AG04450 (cell line): ENCODE measurements around the gene CACNA2D2. TPM values are rescaled to one million over a fixed set of nuclear protein-coding genes. Genes with fewer than 3 reads are reported as not detected.
A peak's percentile ranks its signal among the peaks of the same experiment; 100 is the strongest.

Source experiments
- CTCF ChIA-PET: fragments of 300-600, 350-600 bp; formaldehyde crosslinking; extraction: SDS; loops from one replicate; lab custom pipeline; 2022; ENCODE audit warnings: antibody characterized with exemption, inconsistent platforms; lab: Charles Lee
- POLR2A ChIA-PET: fragments of 350-600 bp; formaldehyde crosslinking; extraction: SDS; loops from one replicate; lab custom pipeline; 2021; ENCODE audit warnings: antibody characterized with exemption, inconsistent platforms; lab: Yijun Ruan, JAX
- DNase-seq: peaks from one replicate; pipeline ENCODE4 v3.0.0-alpha.2; 2011; ENCODE audit warnings: low read depth, low spot score
- H3K27ac ChIP-seq: one replicate; pipeline ENCODE4 v1.5.1; 2012; ENCODE audit warnings: low read depth, low read length, control low read depth
- H3K27me3 ChIP-seq: one replicate; pipeline ENCODE4 v1.6.0; 2012; ENCODE audit warnings: low read length; ENCODE audit not compliant: control insufficient read depth, insufficient read depth
- H3K4me3 ChIP-seq: 2 replicates; pipeline ENCODE4 v1.5.1; 2011; ENCODE audit warnings: mild to moderate bottlenecking, low read depth, low read length, control low read depth
- H3K9me3 ChIP-seq: 2 replicates; pipeline ENCODE4 v1.5.1; 2012; ENCODE audit warnings: low read length; ENCODE audit not compliant: control insufficient read depth, insufficient read depth
- CTCF ChIP-seq: IDR thresholded peaks from 2 replicates; pipeline ENCODE4 v1.5.1; 2011; ENCODE audit warnings: low read depth, low read length, control low read depth, inconsistent platforms
- polyA plus RNA-seq: library from polyadenylated mRNA; depleted of rRNA; stranded (reverse); fragments of >200 nt; gene quantifications from 2 replicates; pipeline ENCODE4 v1.2.3, GENCODE V29; 2011

CACNA2D2 gene
- polyA plus RNA-seq, 1 experiment = 0.09 TPM

- H3K27me3 ChIP-seq = peaks cover 47% of the 10 kb centered on the region
- no peaks in the 10 kb centered on the region for H3K9me3 ChIP-seq
- TF ChIP-seq CTCF = no peak
- no peak for DNase-seq
- no peak overlapping the region for H3K27ac ChIP-seq
- no peak overlapping the region for H3K4me3 ChIP-seq
- CTCF ChIA-PET = no interaction called here
- POLR2A ChIA-PET = no interaction called here
Observed at GRCh38 chr3:50444782-50445181, 58.7 kb downstream of the CACNA2D2 start.

DNA sequence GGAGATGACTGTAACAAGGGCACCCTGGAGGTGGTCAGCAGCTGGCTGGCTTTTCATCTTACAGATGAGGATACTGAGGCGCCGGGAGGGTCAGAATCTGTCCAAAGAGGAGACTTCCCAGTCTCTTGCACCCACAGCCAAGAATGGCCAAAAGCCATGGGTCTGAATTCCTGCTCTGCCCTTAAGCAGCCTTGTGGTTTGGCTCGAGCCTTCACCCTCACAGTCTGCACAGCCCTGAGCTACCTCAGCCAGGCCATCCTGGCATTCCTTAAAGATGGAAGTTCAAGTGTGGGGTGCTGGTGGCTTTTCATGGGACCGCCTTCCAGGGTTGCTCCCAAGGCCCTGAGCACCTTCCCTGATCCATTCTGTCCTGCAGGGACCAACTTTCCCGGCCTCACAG, 59.2 kb downstream of the CACNA2D2 start:
- no peak for TF ChIP-seq CTCF
- H3K4me3 ChIP-seq = no peak overlapping the region
- no peak for DNase-seq
- no peak overlapping the region for H3K27ac ChIP-seq
- POLR2A ChIA-PET = no interaction called here
- no peaks in the 10 kb centered on the region for H3K9me3 ChIP-seq
- H3K27me3 ChIP-seq = peaks cover 50% of the 10 kb centered on the region
- CTCF ChIA-PET = no interaction called here

- ChIA-PET POLR2A (no interaction called here), CTCF (interaction anchor here (0.6 kb wide), 1 partner anchor 99 kb away, joined by 3 read pairs; no protein-coding TSS in a partner anchor)
- no peak overlapping the region for H3K4me3 ChIP-seq
- DNase-seq = no peak
- H3K27ac ChIP-seq = no peak overlapping the region
- H3K27me3 ChIP-seq = peaks cover 57% of the 10 kb centered on the region
- H3K9me3 ChIP-seq = no peaks in the 10 kb centered on the region
- TF ChIP-seq CTCF = no peak
Observed at GRCh38 chr3:50442945-50443579, 60.4 kb downstream of the CACNA2D2 start.

DNA sequence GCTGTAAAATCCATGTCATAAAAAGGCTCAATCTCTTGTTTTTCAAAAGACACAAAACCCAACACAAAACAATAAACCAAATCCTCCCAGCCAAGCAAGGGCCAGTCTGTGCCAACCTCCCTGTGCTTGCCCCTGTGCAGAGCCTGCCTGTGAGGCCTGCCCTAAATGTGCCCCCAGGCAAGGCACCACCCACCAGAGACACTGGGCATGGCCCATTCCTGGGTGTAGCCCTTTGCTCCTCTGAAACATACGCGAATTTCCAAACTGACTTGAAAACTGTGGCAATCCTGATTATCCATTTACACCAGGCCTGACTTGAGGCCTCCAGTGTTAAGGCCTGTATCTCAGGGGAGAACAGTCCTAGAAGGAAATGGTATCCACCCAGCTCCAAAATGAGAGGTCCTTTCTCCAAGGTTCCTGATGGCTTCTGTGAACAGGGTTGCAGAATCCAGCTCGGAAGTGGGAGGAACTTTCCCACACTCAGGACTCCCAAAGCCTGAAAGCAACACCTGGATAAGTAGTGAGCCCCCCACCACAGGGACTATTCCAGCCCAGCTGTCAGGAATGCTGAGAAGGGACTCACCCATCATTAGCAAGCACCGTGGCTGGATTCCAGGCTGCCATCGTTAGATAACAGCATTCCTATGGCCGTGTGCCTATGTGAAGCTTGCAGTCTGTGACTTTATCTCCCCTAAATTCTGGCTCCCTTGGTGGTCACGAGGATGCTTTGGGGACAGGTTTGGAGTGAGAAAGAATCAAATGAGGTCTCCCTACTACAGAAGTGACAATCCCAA, 61.8 kb downstream of the CACNA2D2 start:
- CTCF ChIA-PET = no interaction called here
- Histone ChIP-seq H3K4me3 (no peak overlapping the region), H3K27ac (no peak overlapping the region), H3K27me3 (peaks cover 65% of the 10 kb centered on the region), H3K9me3 (no peaks in the 10 kb centered on the region)
- no peak for TF ChIP-seq CTCF
- no peak for DNase-seq
- POLR2A ChIA-PET = no interaction called here

DNA sequence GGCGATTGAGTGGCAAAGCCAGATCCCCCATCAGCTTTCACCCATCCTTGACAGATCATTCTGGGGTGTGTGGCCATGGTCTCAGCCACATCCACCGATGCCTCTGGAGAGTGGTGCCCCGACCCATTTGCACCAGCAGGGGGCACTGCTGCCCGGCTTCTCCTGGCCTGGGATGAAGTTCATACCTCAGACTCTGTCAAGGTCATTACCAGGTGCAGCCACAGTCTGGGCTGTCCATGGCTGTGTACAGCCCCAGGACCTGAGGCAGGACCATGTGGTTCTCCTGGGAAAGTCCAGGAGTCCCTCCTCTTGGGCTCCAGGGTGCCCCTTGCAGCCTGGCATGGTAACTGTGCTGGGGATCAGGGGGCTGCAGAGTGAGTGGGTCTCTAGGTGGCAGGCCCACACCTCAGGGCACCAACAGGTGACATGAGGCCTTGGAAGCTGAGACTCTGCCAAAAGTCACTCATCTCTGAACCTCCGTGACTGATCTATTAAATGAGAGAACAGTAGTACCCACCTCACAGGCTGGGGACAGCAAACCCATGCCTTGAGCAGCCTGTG, 67.2 kb downstream of the CACNA2D2 start:
- Histone ChIP-seq H3K9me3 (no peaks in the 10 kb centered on the region), H3K27ac (no peak overlapping the region), H3K27me3 (peaks cover 41% of the 10 kb centered on the region), H3K4me3 (no peak overlapping the region)
- CTCF ChIA-PET = interaction anchor here (0.8 to 1.9 kb wide), 2 partner anchors 103 to 106 kb away, joined by 3 to 23 read pairs; no protein-coding TSS in a partner anchor
- TF ChIP-seq CTCF = peak; percentile 74
- POLR2A ChIA-PET = no interaction called here
- no peak for DNase-seq
